GM12873 (cell line): ENCODE data around the gene PRKCE.

Experiments used
- CTCF ChIP-seq: IDR thresholded peaks from 2 replicates; pipeline ENCODE4 v1.5.1; 2012; ENCODE audit warnings: low read depth, mild to moderate bottlenecking, moderate library complexity, low read length, control low read depth; ENCODE audit not compliant: insufficient read depth; ENCODE audit errors: missing control alignments

The PRKCE gene

GRCh38 chr2:45864121-45864520 lies 212.6 kb downstream of the PRKCE start:
- no peak for TF ChIP-seq CTCF

GRCh38 chr2:45867349-45867748 lies 215.9 kb downstream of the PRKCE start:
- no peak for TF ChIP-seq CTCF

- TF ChIP-seq CTCF = no peak
Measured at GRCh38 chr2:45867800-45868199, 216.3 kb downstream of the PRKCE start.

GRCh38 chr2:45869165-45869501 lies 217.7 kb downstream of the PRKCE start:
- TF ChIP-seq CTCF = no peak

GRCh38 chr2:45871025-45871424 lies 219.6 kb downstream of the PRKCE start:
- no peak for TF ChIP-seq CTCF

- TF ChIP-seq CTCF = no peak
Measured at GRCh38 chr2:45871541-45871940, 220.1 kb downstream of the PRKCE start.

- TF ChIP-seq CTCF = no peak
Measured at GRCh38 chr2:45872211-45872610, 220.7 kb downstream of the PRKCE start.

- no peak for TF ChIP-seq CTCF
Measured at GRCh38 chr2:45874344-45874743, 222.9 kb downstream of the PRKCE start.
